Erythroblast (primary cell): Measurements from ENCODE around the gene EDDM13.
"Not testable (repeated sequence)": the region's sequence is repeated elsewhere in the genome, so short reads cannot be mapped to it uniquely, and the experiment has no call there.

ENCODE experiments used
- DNase-seq, 2 experiments: peaks; one replicate each; lab custom pipeline; 2025; lab: John Stamatoyannopoulos, UW
- GATA1 ChIP-seq: IDR thresholded peaks from 2 replicates; pipeline ENCODE4 v1.6.1; 2011; ENCODE audit warnings: low read depth, mild to moderate bottlenecking, control low read depth, low read length, moderate library complexity
- POLR2A ChIP-seq: IDR thresholded peaks from 2 replicates; pipeline ENCODE4 v1.6.1; 2011; ENCODE audit warnings: mild to moderate bottlenecking, low read length

Gene EDDM13, protein sequence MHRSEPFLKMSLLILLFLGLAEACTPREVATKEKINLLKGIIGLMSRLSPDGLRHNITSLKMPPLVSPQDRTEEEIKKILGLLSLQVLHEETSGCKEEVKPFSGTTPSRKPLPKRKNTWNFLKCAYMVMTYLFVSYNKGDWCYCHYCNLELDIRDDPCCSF

DNA sequence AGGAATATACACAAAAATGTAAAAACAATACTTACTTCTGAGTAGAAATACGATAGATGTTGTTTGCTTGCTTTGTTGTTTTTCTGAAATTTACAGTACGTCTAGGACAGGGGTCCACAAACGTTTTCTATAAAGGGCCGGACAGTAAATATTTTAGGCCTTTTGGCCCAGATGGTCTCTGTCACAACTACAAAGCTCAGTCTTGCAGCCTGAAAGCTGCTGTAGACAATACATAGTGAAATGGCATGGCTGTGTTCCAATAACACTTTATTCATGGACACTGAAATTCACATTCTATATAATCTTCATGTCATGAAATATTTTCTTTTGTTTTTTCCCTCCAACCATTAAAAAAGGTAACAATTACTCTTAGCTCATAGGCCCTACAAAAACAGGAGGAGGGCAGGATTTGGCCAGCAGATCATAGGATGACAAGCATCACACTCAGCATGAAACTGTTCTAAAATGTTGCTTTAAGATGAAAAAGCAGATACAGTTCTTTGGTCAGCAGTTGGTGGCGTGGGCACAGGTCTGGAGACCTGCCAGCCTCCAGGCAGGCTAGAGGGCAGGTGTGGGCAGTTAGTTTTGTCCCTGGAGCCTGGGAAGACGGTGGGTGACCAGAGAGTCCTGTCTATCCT lies at the start of gene EDDM13:
EDDM13 (plus strand) TSS at position 588 of the 638 bp plus-strand sequence. CDS start 87 bp downstream, outside the sequence.
- no peak for DNase-seq
- TF ChIP-seq GATA1 = no peak
- no peak for TF ChIP-seq POLR2A

DNA sequence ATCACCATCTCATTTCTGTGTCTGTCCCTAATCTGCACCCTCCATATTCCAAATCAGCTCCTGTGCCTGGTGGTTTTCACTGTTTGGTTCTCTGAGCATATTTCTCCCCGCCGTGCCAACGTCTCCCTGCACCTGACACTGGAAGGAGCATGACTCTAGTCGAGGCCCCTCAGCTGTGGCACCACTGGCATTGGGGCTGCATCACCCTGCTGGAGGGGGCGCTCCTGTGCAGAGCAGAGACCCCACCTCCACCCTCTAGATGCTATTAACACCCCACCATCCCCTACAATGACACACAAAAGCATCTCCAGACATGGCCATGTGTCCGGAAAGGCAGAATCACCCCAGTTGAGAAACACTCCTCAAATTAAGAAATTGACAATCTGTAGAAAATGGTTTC lies 49.6 kb upstream of the EDDM13 start:
- no peak for DNase-seq
- TF ChIP-seq GATA1 (no peak), POLR2A (no peak)

DNA sequence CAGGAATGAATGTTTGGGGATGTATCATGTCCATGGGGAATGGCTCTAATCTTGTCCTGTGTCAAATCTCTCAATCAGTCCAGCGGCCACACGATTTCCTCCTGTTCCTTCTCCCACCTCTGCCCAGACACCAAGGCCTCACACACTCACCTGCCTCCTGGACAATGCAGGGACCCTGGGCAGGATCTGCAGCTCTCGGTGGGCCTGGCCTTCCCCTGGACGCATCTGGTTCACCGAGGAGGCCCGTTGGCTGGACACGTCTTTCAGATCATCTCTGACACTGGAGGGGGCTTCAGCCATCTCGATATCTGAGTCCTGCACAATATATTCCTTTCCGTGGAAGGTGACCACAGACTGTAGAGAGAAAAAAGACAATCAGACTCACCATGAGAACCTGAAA lies 49.1 kb upstream of the EDDM13 start:
- DNase-seq = no peak
- TF ChIP-seq POLR2A (no peak), GATA1 (no peak)

DNA sequence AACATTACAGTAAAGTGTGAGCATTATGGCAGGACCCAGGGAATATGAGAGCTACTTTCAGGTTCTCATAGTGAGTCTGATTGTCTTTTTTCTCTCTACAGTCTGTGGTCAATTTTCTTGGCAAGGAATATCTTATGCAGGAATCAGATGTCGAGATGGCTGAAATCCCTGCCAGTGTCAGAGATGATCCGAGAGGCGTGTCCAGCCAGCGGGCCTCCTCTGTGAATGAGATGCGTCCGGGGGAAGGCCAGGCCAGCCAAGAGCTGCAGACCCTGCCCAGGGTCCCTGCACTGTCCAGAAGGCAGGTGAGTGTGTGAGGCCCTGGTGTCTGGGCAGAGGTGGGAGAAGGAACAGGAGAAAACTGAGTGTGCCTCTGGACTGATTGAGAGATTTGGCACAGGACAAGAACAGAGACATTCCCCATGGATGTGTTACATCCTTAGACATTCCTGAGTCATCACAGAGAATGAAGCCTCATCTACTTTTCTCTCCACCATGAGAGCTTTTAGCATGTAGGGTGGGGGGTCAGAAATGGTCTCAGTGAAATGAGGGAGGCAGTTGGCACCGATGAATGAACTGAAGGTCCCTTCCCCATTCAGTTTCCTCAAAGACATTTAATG lies 27.3 kb upstream of the EDDM13 start:
- TF ChIP-seq POLR2A (no peak), GATA1 (no peak)
- no peak for DNase-seq

DNA sequence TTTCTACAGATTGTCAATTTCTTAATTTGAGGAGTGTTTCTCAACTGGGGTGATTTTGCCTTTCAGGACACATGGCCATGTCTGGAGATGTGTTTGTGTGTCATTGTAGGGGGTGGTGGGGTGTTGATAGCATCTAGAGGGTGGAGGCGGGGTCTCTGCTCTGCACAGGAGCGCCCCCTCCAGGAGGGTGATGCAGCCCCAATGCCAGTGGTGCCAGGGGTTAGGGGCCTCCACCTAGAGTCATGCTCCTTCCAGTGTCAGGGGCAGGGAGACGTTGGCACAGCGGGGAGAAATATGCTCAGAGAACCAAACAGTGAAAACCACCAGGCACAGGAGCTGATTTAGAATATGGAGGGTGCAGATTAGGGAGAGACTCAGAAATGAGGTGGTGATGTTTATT lies 26.8 kb upstream of the EDDM13 start:
- DNase-seq = not testable (repeated sequence)

DNA sequence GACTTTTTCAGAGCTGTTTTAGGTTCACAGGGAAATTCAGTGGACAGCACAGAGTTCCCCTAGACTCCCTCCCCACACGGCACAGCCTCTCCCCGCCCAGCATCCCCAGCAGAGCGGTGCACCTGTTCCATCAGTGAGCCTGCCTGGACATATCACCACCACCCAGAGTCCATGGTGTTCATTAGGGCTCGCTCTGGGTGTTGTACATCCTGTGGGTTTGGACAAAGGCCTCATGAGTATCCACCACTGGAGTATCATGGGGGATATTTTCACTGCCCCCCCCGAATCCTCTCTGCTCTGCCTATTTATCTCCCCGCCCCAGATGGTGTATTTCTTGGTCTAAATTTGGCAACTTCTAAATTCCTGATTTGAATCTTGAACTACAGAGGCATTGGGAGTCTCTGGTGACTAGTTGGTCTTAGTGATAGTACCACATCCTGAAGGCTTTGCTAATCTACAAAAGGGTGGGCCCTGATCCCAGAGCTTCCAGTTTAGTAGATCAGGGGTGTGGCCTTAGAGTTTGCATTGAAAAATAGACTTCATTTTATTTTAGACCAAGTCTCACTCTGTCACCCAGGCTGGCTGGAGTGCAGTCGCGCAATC lies 23.7 kb upstream of the EDDM13 start:
- DNase-seq = peak; percentile 78 to 91

DNA sequence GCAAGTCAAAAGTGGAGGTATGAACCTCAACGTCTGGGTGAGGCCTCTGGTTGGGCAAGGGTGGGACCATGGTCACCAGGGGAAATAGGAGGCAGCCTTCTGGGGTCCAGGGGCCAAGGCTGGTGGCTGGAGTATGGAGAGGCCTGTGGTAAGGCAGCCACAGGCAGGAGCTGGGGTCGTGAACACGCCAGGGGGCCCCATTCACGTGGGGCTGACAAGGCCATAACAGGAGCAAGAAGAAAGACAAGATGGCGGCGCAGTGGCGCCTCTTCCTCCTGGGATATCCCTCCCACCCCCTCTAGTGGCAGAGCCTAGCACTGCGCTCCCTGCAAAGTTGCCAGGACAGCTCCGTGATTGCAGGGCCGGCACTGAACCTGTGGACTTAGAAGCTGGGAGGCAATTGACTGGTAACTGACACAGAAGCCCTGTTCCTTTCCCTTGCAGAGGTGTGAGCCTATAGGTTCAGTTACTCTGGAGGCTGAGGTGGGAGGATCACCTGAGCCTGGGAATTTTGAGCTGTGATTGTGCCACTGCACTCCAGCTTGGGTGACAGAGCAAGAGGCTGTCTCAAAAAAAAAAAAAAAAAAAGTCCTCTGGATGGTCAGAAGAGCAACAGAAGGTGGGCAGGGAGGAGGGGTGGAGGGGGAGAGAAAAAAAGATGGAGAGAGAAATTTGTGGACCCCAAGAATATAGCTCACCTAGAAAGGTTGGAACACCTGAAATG lies 19.7 kb upstream of the EDDM13 start:
- TF ChIP-seq GATA1 = no peak
- TF ChIP-seq POLR2A = no peak
- peak; percentile 85 to 87 for DNase-seq

DNA sequence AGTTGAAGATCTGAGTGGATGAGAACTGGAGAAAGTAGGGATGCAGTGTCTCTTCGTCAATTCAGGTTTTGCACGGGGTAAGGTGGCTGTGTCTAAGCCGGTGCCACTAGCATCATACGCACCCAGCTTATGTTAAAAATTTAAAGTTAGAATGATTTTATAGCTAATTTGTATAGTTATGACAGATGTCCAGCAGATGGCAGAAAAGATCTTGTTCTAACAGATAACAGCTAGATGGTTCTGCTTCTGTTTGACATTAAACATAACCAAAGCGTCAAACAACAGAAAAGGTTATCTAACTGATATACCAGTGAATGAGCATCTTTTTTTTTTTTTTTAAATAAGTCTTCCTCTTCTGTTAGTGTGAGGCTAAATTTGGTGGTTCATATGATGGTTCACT lies 18.8 kb upstream of the EDDM13 start:
- DNase-seq = peak; percentile 71 to 79
- TF ChIP-seq GATA1 = no peak
- no peak for TF ChIP-seq POLR2A

DNA sequence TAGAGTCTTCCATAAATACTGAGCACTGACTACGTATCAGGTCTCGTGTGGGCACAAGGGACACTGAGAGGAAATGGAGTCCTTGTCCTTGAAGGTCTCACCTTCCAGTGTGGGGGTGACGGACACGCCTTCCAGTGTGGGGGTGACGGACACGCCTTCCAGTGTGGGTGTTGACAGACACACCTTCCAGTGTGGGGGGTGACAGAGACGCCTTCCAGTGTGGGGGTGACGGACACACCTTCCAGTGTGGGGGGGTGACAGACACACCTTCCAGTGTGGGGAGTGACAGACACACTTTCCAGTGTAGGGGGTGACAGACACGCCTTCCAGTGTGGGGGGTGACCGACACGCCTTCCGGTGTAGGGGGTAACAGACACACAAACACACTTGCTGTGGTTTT lies 14.3 kb upstream of the EDDM13 start:
- TF ChIP-seq POLR2A = no peak
- TF ChIP-seq GATA1 = no peak
- DNase-seq = no peak

DNA sequence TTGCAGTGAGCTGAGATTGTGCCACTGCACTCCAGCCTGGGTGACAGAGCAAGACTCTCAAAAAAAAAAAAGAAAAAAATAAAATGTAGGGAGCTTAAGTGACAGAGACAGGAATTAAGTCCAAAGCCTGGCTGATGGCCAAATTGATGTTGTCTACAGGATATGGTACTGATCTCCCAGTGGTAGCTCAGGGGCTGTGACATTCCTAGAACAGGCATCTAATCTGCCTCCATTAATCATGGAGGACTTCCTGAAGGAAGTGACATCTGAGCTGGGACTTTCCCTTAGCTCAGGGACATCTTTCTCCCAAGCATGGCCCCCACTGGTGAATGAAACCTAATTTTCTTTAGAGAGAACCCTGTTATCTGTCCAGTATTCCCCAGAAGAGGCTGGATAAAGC lies 11.4 kb upstream of the EDDM13 start:
- DNase-seq = no peak
- TF ChIP-seq GATA1 (no peak), POLR2A (no peak)

DNA sequence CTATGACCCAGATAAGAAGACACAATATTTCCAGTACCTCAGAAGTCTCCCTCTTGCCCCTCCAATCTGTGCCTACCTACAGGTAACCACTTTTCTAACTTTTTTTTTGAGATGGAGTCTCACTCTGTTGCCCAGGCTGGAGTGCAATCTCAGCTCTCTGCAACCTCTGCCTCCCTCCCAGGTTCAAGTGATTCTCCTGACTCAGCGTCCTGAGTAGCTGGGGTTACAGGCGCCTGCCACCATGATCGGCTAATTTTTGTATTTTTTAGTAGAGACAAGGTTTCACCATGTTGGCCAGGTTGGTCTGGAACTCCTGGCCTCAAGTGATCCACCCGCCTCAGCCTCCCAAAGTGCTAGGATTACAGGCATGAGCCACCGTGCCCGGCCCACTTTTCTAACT lies 10.6 kb upstream of the EDDM13 start:
- not testable (repeated sequence) for DNase-seq

DNA sequence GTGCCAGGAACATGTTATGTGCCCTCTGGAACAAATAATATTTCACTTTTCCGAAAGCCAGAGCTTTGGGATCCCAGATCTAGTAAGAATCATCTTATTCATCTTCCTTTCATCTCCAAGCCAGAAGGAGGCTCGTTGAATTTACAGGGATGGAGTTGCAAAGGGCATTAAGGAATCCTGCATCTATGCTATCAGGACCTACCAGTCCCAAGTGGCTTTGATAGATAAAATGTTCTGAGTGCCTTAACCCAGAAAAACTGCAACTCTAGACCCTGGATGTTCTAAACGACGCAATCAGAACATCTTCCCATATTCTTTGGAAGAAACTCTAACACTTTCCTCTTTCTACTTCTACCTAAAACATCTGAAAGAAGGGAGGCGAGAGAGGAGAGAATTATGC lies 9.2 kb upstream of the EDDM13 start:
- peak; percentile 68 for DNase-seq
- no peak for TF ChIP-seq GATA1
- TF ChIP-seq POLR2A = no peak

DNA sequence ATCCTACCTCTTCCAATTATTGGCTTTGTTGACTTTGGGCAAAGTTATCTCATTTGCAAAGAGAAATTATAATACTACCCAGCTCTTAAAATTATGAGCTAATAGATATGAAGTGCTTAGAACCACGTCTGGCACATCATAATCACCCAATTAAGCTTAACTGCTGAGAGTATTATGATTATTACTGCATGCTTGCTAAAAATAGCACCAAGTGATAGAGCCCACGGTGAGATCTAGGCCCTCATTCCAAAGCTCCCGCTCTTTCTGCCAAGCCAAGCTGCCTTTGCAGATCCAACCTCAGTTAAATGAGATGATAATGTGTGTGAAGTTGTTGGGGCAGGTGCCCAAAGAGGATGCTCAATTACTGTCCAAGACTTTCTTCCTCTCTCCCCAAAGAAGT lies 6.5 kb upstream of the EDDM13 start:
- TF ChIP-seq GATA1 (no peak), POLR2A (no peak)
- no peak for DNase-seq

DNA sequence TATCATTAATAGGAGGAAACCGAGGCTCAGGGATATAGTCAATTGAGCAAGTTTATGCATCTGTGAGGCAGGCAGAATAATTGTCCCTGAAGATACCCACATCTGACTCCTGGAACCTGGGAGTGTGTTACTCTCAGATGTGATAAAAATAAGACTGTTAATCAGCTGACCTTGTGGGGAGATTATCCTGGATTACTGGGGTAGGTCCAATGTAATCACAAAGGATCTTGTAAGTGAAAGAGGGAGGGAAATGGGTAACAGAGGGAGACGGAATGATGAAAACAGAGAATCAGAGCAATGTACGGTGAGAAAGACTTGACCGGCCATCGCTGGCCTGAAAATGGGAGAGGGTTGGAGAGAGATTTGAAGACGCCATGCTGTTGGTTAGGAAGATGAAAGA lies 3.2 kb upstream of the EDDM13 start:
- TF ChIP-seq POLR2A = no peak
- no peak for TF ChIP-seq GATA1
- DNase-seq = no peak

DNA sequence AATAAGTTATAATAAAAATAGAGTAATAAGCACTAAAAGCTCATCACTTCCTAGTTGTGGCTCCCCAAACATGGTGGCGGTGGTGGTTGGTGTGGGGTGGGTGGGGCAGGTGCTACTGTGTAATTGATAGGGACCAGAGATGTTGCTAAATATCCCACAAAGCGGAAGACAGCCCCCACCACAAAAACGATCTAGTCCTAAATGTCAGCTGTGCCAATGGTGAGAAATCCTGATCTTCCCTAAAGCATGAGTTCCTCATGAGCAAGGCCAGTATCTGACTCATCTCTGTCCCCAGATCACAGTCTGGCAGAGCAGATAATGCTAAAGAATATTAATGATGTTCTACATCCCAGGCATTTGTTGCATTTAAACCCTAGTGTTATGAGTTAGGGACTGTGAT lies 1.9 kb upstream of the EDDM13 start:
- TF ChIP-seq POLR2A = no peak
- TF ChIP-seq GATA1 = no peak
- peak in 1 of 2 experiments; percentile 12 for DNase-seq
